ENCODE data around the gene OR52E1.

The OR52E1 gene

DNA sequence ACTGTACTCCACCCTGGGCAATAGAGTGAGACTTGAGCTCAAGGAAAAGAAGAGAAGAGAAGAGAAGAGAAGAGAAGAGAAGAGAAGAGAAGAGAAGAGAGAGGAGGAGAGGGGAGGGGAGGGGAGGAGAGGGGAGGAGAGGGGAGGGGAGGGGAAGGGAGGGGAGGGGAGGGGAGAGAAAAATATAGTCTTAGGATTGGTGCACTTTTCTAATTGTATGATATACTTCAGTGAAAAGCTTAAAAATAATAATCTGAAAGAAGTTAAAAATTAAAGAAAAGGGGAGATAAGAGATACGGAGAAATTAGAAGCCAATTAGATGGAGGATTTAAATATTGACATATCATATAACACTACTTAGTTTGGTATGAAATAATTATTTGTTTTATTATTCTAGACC, 49.5 kb downstream of the OR52E1 start:
- DNase-seq, result no peak
